ENCODE data around the gene HTR3A. TPM values are rescaled to one million over a fixed set of nuclear protein-coding genes. Genes with fewer than 3 reads are reported as not detected.

Gene HTR3A
- total RNA-seq, 1 experiment from 2014 or later = not detected

DNA sequence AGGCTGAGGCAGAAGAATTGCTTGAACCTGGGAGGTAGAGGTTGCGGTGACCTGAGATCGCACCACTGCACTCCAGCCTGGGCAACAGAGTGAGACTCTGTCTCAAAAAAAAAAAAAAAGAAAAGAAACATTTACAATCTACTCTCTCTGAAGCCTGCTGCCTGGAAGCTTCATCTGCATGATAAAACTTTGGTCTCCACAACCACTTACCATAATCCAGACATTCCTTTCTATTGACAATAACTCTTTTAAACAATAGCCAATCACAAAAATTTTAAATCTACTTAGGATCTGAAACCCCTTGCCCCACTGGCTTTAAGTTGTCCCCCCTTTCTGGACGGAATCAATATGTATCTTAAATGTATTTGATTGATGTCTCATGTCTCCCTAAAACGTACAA lies 25.0 kb upstream of the HTR3A start:
- no peak for DNase-seq
- Mint-ChIP-seq H3K4me3 (ENCODE audit: unreplicated experiment) (no peak overlapping the region), H3K36me3 (ENCODE audit: insufficient read depth, unreplicated experiment) (no peaks in the 10 kb centered on the region), H3K27me3 (ENCODE audit: insufficient read depth, unreplicated experiment) (peaks cover 24% of the 10 kb centered on the region), H3K9me3 (ENCODE audit: unreplicated experiment) (no peaks in the 10 kb centered on the region), H3K4me1 (ENCODE audit: low read depth, unreplicated experiment) (no peaks in the 10 kb centered on the region), H3K27ac (ENCODE audit: unreplicated experiment) (no peak overlapping the region)
- intact Hi-C loops (cut with micrococcal nuclease; ENCODE audit: unreplicated experiment) = no loop called here
- no peak overlapping the region for H3K4me3 ChIP-seq (ENCODE audit: low read depth, low read length)
- ChIA-PET CTCF (no interaction called here), POLR2A (no interaction called here)
- H3K36me3 ChIP-seq (ENCODE audit: control insufficient read depth, insufficient read depth, low read length) = no peaks in the 10 kb centered on the region
- TF ChIP-seq, protein P1, sequence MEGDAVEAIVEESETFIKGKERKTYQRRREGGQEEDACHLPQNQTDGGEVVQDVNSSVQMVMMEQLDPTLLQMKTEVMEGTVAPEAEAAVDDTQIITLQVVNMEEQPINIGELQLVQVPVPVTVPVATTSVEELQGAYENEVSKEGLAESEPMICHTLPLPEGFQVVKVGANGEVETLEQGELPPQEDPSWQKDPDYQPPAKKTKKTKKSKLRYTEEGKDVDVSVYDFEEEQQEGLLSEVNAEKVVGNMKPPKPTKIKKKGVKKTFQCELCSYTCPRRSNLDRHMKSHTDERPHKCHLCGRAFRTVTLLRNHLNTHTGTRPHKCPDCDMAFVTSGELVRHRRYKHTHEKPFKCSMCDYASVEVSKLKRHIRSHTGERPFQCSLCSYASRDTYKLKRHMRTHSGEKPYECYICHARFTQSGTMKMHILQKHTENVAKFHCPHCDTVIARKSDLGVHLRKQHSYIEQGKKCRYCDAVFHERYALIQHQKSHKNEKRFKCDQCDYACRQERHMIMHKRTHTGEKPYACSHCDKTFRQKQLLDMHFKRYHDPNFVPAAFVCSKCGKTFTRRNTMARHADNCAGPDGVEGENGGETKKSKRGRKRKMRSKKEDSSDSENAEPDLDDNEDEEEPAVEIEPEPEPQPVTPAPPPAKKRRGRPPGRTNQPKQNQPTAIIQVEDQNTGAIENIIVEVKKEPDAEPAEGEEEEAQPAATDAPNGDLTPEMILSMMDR (IDR thresholded peaks at IDR 0.05; ENCODE audit: insufficient read depth in 1 of 2, low read depth in 1 of 2, low read length in 1 of 2, severe bottlenecking in 1 of 2, unreplicated experiment in 1 of 2) = no peak
- no peaks in the 10 kb centered on the region for H3K9me3 ChIP-seq
- H3K27me3 ChIP-seq (replicated peaks; ENCODE audit: control insufficient read depth, insufficient read depth, low read length) = no peaks in the 10 kb centered on the region
- no peaks in the 10 kb centered on the region for H3K4me1 ChIP-seq
- no TSS peak for BruUV-seq (replicated peaks)

DNA sequence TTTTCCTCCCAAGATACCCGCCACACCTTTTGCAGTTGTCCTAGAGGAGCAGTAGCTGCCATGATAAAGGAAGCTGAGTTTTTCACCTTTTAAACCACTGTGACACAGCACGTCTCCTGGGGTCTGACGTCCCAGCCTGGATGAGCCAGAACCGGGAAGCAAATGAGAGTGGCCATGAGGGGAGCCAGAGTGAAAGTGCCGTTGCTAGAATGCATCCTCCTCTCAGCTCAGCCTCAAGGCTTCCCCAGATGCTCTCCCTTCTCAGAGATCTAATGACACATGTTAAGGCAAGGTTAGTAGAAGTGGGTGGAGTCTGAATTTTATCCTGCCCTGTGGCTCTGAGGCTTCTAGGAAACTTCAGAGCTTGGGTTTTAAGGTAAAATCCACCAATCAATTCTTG lies 23.4 kb upstream of the HTR3A start:
- BruUV-seq (replicated peaks) = no TSS peak
- TF ChIP-seq, protein P1 (IDR thresholded peaks at IDR 0.05; ENCODE audit: insufficient read depth in 1 of 2, low read depth in 1 of 2, low read length in 1 of 2, severe bottlenecking in 1 of 2, unreplicated experiment in 1 of 2) = no peak
- Histone ChIP-seq H3K27me3 (replicated peaks; ENCODE audit: control insufficient read depth, insufficient read depth, low read length) (no peaks in the 10 kb centered on the region; the same call in 1 of the 2 replicates), H3K4me3 (ENCODE audit: low read depth, low read length) (no peak overlapping the region), H3K36me3 (ENCODE audit: control insufficient read depth, insufficient read depth, low read length) (no peaks in the 10 kb centered on the region), H3K9me3 (no peaks in the 10 kb centered on the region), H3K4me1 (no peaks in the 10 kb centered on the region)
- Mint-ChIP-seq H3K36me3 (ENCODE audit: insufficient read depth, unreplicated experiment) (no peaks in the 10 kb centered on the region), H3K4me1 (ENCODE audit: low read depth, unreplicated experiment) (no peaks in the 10 kb centered on the region), H3K27me3 (ENCODE audit: insufficient read depth, unreplicated experiment) (peaks cover 27% of the 10 kb centered on the region), H3K27ac (ENCODE audit: unreplicated experiment) (no peak overlapping the region), H3K9me3 (ENCODE audit: unreplicated experiment) (no peaks in the 10 kb centered on the region), H3K4me3 (ENCODE audit: unreplicated experiment) (no peak overlapping the region)
- DNase-seq = no peak
- ChIA-PET CTCF (interaction anchor here (1.0 kb wide), 1 partner anchor 55 kb away, joined by 4 read pairs; no protein-coding TSS in a partner anchor), POLR2A (no interaction called here)
- intact Hi-C loops (cut with micrococcal nuclease; ENCODE audit: unreplicated experiment) = no loop called here

- intact Hi-C loops (cut with micrococcal nuclease; ENCODE audit: unreplicated experiment) = no loop called here
- Mint-ChIP-seq H3K9me3 (ENCODE audit: unreplicated experiment) (no peaks in the 10 kb centered on the region), H3K4me1 (ENCODE audit: low read depth, unreplicated experiment) (no peaks in the 10 kb centered on the region), H3K27me3 (ENCODE audit: insufficient read depth, unreplicated experiment) (peaks cover 30% of the 10 kb centered on the region), H3K36me3 (ENCODE audit: insufficient read depth, unreplicated experiment) (no peaks in the 10 kb centered on the region), H3K4me3 (ENCODE audit: unreplicated experiment) (no peak overlapping the region), H3K27ac (ENCODE audit: unreplicated experiment) (no peak overlapping the region)
- ChIA-PET CTCF (interaction anchor here (1.0 kb wide), 1 partner anchor 56 kb away, joined by 4 read pairs; no protein-coding TSS in a partner anchor), POLR2A (no interaction called here)
- Histone ChIP-seq H3K4me3 (ENCODE audit: low read depth, low read length) (no peak overlapping the region), H3K4me1 (no peaks in the 10 kb centered on the region), H3K27me3 (replicated peaks; ENCODE audit: control insufficient read depth, insufficient read depth, low read length) (no peaks in the 10 kb centered on the region; the same call in 1 of the 2 replicates), H3K36me3 (ENCODE audit: control insufficient read depth, insufficient read depth, low read length) (no peaks in the 10 kb centered on the region), H3K9me3 (no peaks in the 10 kb centered on the region)
- TF ChIP-seq, protein P1 (IDR thresholded peaks at IDR 0.05; ENCODE audit: insufficient read depth in 1 of 2, low read depth in 1 of 2, low read length in 1 of 2, severe bottlenecking in 1 of 2, unreplicated experiment in 1 of 2) = no peak
- no TSS peak for BruUV-seq (replicated peaks)
- no peak for DNase-seq
Observed at GRCh38 chr11:113952070-113952469, 22.8 kb upstream of the HTR3A start.

Measured in Caco-2 (cell line).